Endothelial cell of umbilical vein (primary cell): ENCODE measurements around the gene SOCS3. TPM values are rescaled to one million over a fixed set of nuclear protein-coding genes. Genes with fewer than 3 reads are reported as not detected.
A peak's percentile ranks its signal among the peaks of the same experiment; 100 is the strongest.

Experiments
- BruUV-seq: library from RNA; stranded (reverse); fragments of 400-500 nt; replicated peaks from 2 replicates; lab custom pipeline; 2021; lab: Mats Ljungman, UMichigan
- CTCF ChIA-PET: fragments of 300-600, 350-600 bp; sonication (Branson Sonifier 250); formaldehyde crosslinking; loops from one replicate; lab custom pipeline; 2021; ENCODE audit warnings: antibody characterized with exemption, inconsistent platforms; lab: Charles Lee
- POLR2A ChIA-PET: fragments of 300-600, 350-600 bp; sonication (Branson Sonifier 250); formaldehyde crosslinking; loops from one replicate; lab custom pipeline; 2021; ENCODE audit warnings: antibody characterized with exemption, inconsistent platforms; lab: Charles Lee
- DNase-seq: peaks from one replicate; pipeline ENCODE4 v3.0.0-alpha.2; 2011; ENCODE audit warnings: low read depth, low spot score
- FAIRE-seq: peaks from 2 replicates; lab custom pipeline; 2011; peaks lifted over from hg19 to GRCh38; lab: Jason Lieb, UNC
- H2AFZ ChIP-seq: 2 replicates; pipeline ENCODE4 v1.6.0; 2012; ENCODE audit warnings: low read depth, low read length, control low read depth, inconsistent platforms
- H3K27ac ChIP-seq: 2 replicates; pipeline ENCODE4 v1.5.1; 2011; ENCODE audit warnings: low read depth, mild to moderate bottlenecking, control low read depth, low read length, moderate library complexity; ENCODE audit not compliant: insufficient read depth
- H3K27me3 ChIP-seq, 2 experiments: 2 replicates each; pipeline versions ENCODE4 v1.6.0 to v1.6.1; 2011; ENCODE audit warnings: low read length in 2 of 2, mixed read lengths in 1 of 2; ENCODE audit not compliant: control insufficient read depth in 2 of 2, insufficient read depth in 2 of 2
- H3K36me3 ChIP-seq, 2 experiments: 2 replicates in 1 of 2; 3 replicates in 1 of 2; pipeline ENCODE4 v1.5.1; 2011; ENCODE audit warnings: low read length in 2 of 2, mild to moderate bottlenecking in 1 of 2, moderate library complexity in 1 of 2; ENCODE audit not compliant: control insufficient read depth in 2 of 2, insufficient read depth in 2 of 2; ENCODE audit errors: extremely low read depth in 1 of 2
- H3K4me1 ChIP-seq: 3 replicates; pipeline ENCODE4 v1.5.1; 2011; ENCODE audit warnings: mild to moderate bottlenecking, low read length; ENCODE audit not compliant: control insufficient read depth, insufficient read depth; ENCODE audit errors: extremely low read depth
- H3K4me2 ChIP-seq: 2 replicates; pipeline ENCODE4 v1.6.1; 2011; ENCODE audit warnings: low read length, control low read depth, mixed read lengths; ENCODE audit not compliant: insufficient read depth
- H3K4me3 ChIP-seq, 3 experiments: fragments of 200-600 bp in 1 of 3; sonication (generic), shearing (Covaris generic) in 1 of 3; replicated peaks in 1 of 3; 2 replicates each; pipeline ENCODE4 v1.5.1; 2011 to 2016; ENCODE audit warnings: control low read depth in 3 of 3, low read length in 3 of 3, mild to moderate bottlenecking in 2 of 3, inconsistent platforms in 1 of 3, low read depth in 1 of 3, moderate library complexity in 1 of 3; ENCODE audit not compliant: insufficient read depth in 1 of 3
- H3K79me2 ChIP-seq: 2 replicates; pipeline ENCODE4 v1.6.0; 2012; ENCODE audit warnings: low read length, inconsistent platforms; ENCODE audit not compliant: control insufficient read depth, insufficient read depth
- H3K9ac ChIP-seq: replicated peaks from 2 replicates; pipeline ENCODE3; 2011; ENCODE audit warnings: low read length, control low read depth; ENCODE audit not compliant: insufficient read depth; ENCODE audit errors: extremely low read depth
- H3K9me1 ChIP-seq: replicated peaks from 3 replicates; pipeline ENCODE4 v1.6.0; 2011; ENCODE audit warnings: mild to moderate bottlenecking, low read length; ENCODE audit not compliant: control insufficient read depth, insufficient read depth; ENCODE audit errors: extremely low read depth
- H3K9me3 ChIP-seq: replicated peaks from 2 replicates; pipeline ENCODE4 v1.5.1; 2012; ENCODE audit warnings: low read length, inconsistent platforms; ENCODE audit not compliant: control insufficient read depth, insufficient read depth
- H4K20me1 ChIP-seq: replicated peaks from 2 replicates; pipeline ENCODE3; 2011; ENCODE audit warnings: mild to moderate bottlenecking, low read length; ENCODE audit not compliant: control insufficient read depth, insufficient read depth; ENCODE audit errors: extremely low read depth
- FOS ChIP-seq: IDR thresholded peaks from 2 replicates; pipeline ENCODE4 v1.6.1; 2011; ENCODE audit warnings: mild to moderate bottlenecking, low read length, moderate library complexity, borderline replicate concordance; ENCODE audit not compliant: insufficient read depth
- MYC ChIP-seq: IDR thresholded peaks from one replicate; pipeline ENCODE4 v1.6.1; 2011; ENCODE audit warnings: mild to moderate bottlenecking, low read depth, low read length
- POLR2A ChIP-seq: IDR thresholded peaks from 2 replicates; pipeline ENCODE4 v1.6.1; 2012; ENCODE audit warnings: low read depth, mild to moderate bottlenecking, control low read depth, low read length
- POLR2AphosphoS5 ChIP-seq: IDR thresholded peaks from 2 replicates; pipeline ENCODE4 v1.6.1; 2012; ENCODE audit warnings: low read depth, mild to moderate bottlenecking, control low read depth, low read length, moderate library complexity; ENCODE audit not compliant: insufficient read depth
- dilution Hi-C: fragments of 300-500 bp; cut with MboI; formaldehyde crosslinking; loops from one replicate; pipeline ENCODE4 v1.15.0; 2019; ENCODE audit warnings: low sequenced_read_pairs; ENCODE audit not compliant: extremely low pct_ligation_motif_present
- intact Hi-C: fragments of 100-400 bp; cut with micrococcal nuclease; formaldehyde crosslinking; loops from one replicate; pipeline ENCODE4 v1.10.0; 2022
- polyA plus RNA-seq, 4 experiments: library from polyadenylated mRNA; depleted of rRNA in 3 of 4; stranded (reverse) in 3 of 4; unstranded in 1 of 4; fragments of >200 nt; gene quantifications; 2 replicates each; pipeline versions ENCODE4 v1.2.1 to v1.2.3, GENCODE V29; 2011 to 2012; ENCODE audit warnings: missing spikeins in 1 of 4
- total RNA-seq: library from RNA; stranded (reverse); gene quantifications from 2 replicates; pipeline ENCODE4 v1.2.3, GENCODE V29; 2021

Gene SOCS3
- total and polyA plus RNA-seq, 2 donors (not counting 3 experiments of a cell fraction or from before 2014, with no cell fraction given), result 6.2 to 14.3 TPM

GRCh38 chr17:78341559-78342448 lies 18.1 kb downstream of the SOCS3 start:
- DNase-seq (peak; percentile 43), FAIRE-seq (peak; percentile 74)
- Histone ChIP-seq H3K9me1 (no peaks in the 10 kb centered on the region), H3K27me3 (no peaks in the 10 kb centered on the region), H3K79me2 (no peaks in the 10 kb centered on the region), H3K4me3 (peak overlapping the region in 2 of 3 experiments; percentile 17 to 26), H3K4me2 (peak overlapping the region; percentile 41), H4K20me1 (no peaks in the 10 kb centered on the region), H3K9ac (peak overlapping the region; percentile 85), H3K9me3 (no peaks in the 10 kb centered on the region), H3K4me1 (peaks cover 36% of the 10 kb centered on the region), H2AFZ (peak overlapping the region; percentile 75), H3K36me3 (no peaks in the 10 kb centered on the region), H3K27ac (peak overlapping the region; percentile 82)
- dilution Hi-C loops, result no loop called here
- TF ChIP-seq POLR2A, result peak; percentile 27
- no peak for TF ChIP-seq MYC
- TF ChIP-seq POLR2AphosphoS5, result peak; percentile 69
- intact Hi-C loops, result loop anchor here (1.0 to 2.0 kb wide), 2 partner anchors 18 to 33 kb away; partner anchors contain the start of gene SOCS3
- CTCF ChIA-PET, result interaction anchor here (1.0 to 4.3 kb wide), 6 partner anchors 17 to 90 kb away, joined by 3 to 27 read pairs (median 6); partner anchors contain the start of gene SOCS3
- POLR2A ChIA-PET, result interaction anchor here (0.8 to 2.3 kb wide), 3 partner anchors 17 to 31 kb away, joined by 3 to 12 read pairs (median 6); partner anchors contain the start of gene SOCS3
- TSS peak; percentile 52 for BruUV-seq

GRCh38 chr17:78340183-78340955 lies 19.5 kb downstream of the SOCS3 start:
- Histone ChIP-seq H4K20me1 (no peaks in the 10 kb centered on the region), H3K79me2 (no peaks in the 10 kb centered on the region), H3K4me1 (peaks cover 30% of the 10 kb centered on the region), H3K36me3 (no peaks in the 10 kb centered on the region), H3K27ac (no peak overlapping the region), H3K4me2 (no peak overlapping the region), H3K9ac (no peak overlapping the region), H3K9me1 (no peaks in the 10 kb centered on the region), H3K27me3 (no peaks in the 10 kb centered on the region), H3K4me3 (no peak overlapping the region), H3K9me3 (no peaks in the 10 kb centered on the region), H2AFZ (no peak overlapping the region)
- dilution Hi-C loops (no loop called here), intact Hi-C loops (no loop called here)
- FAIRE-seq (peak; percentile 31), DNase-seq (no peak)
- TF ChIP-seq FOS (no peak), MYC (no peak)
- ChIA-PET CTCF (interaction anchor here (1.3 to 3.4 kb wide), 3 partner anchors 9 to 17 kb away, joined by 3 to 17 read pairs (median 7); no protein-coding TSS in a partner anchor), POLR2A (interaction anchor here (0.6 to 2.3 kb wide), 2 partner anchors 19 kb away, joined by 4 to 12 read pairs; partner anchors contain the start of gene SOCS3)
- no TSS peak for BruUV-seq
